K562 (cell line): ENCODE results near the gene USP48. TPM values are rescaled to one million over a fixed set of nuclear protein-coding genes. Genes with fewer than 3 reads are reported as not detected.

Source experiments
- ASH1L ChIP-seq: fragments of 450-650 bp; IDR thresholded peaks from 2 replicates; pipeline ENCODE4 v1.6.1; 2018; ENCODE audit warnings: borderline replicate concordance, mild to moderate bottlenecking, low read depth; ENCODE audit not compliant: partially characterized antibody
- BCL6 ChIP-seq: fragments of 250-450 bp; sonication (Bioruptor Pico); IDR thresholded peaks from 2 replicates; pipeline ENCODE4 v1.4.0; 2020
- CBX2 ChIP-seq: fragments of 200-600 bp; sonication (generic); IDR thresholded peaks from one replicate; pipeline ENCODE4 v1.6.1; 2012; ENCODE audit warnings: mild to moderate bottlenecking, low read length, inconsistent platforms; ENCODE audit not compliant: insufficient read depth, poor library complexity, severe bottlenecking
- CEBPG ChIP-seq, 3 experiments: fragments of 200-800 bp in 1 of 3; sonication (Bioruptor generic) in 1 of 3; sonication (generic) in 1 of 3; formaldehyde crosslinking in 1 of 3; IDR thresholded peaks in 2 of 3; conservative IDR thresholded peaks in 1 of 3; 2 replicates each; pipeline versions ENCODE4 v1.6.1 to v1.8.0; 2016 to 2022; ENCODE audit warnings: missing compliant biosample characterization in 2 of 3, missing genetic modification characterization in 2 of 3, mild to moderate bottlenecking in 1 of 3, missing genetic modification reagents in 1 of 3
- CHD2 ChIP-seq: IDR thresholded peaks from 2 replicates; pipeline ENCODE4 v1.6.1; 2011; ENCODE audit warnings: low read depth, low read length
- EWSR1 ChIP-seq: fragments of 450-650 bp; IDR thresholded peaks from 2 replicates; pipeline ENCODE4 v1.6.1; 2018; ENCODE audit warnings: borderline replicate concordance, mild to moderate bottlenecking, low read depth, moderate library complexity; ENCODE audit not compliant: partially characterized antibody
- GABPA ChIP-seq: fragments of 200-800 bp; sonication (Bioruptor generic); conservative IDR thresholded peaks from 2 replicates; pipeline ENCODE4 v1.6.1; 2016; ENCODE audit warnings: low read depth, missing genetic modification characterization, missing compliant biosample characterization
- HMBOX1 ChIP-seq: sonication (generic); IDR thresholded peaks from 2 replicates; pipeline ENCODE4 v1.6.1; 2016
- LARP7 ChIP-seq: fragments of 450-650 bp; IDR thresholded peaks from 2 replicates; pipeline ENCODE4 v1.6.1; 2016
- NFE2L1 ChIP-seq: fragments of 450-650 bp; IDR thresholded peaks from 2 replicates; pipeline ENCODE4 v1.6.1; 2016; ENCODE audit warnings: missing genetic modification characterization, low read depth, mild to moderate bottlenecking, missing compliant biosample characterization, moderate library complexity, borderline replicate concordance
- RBM39 ChIP-seq: fragments of 200-400 bp; formaldehyde crosslinking; optimal IDR thresholded peaks from 2 replicates; pipeline ENCODE3; 2018; ENCODE audit warnings: low read depth, low read length
- SIX5 ChIP-seq, 2 experiments: IDR thresholded peaks; 2 replicates each; pipeline ENCODE4 v1.6.1; 2011; ENCODE audit warnings: low read length in 2 of 2, borderline replicate concordance in 1 of 2, low read depth in 1 of 2, mild to moderate bottlenecking in 1 of 2, moderate library complexity in 1 of 2; ENCODE audit not compliant: insufficient read depth in 1 of 2
- SMARCA5 ChIP-seq: fragments of 450-650 bp; IDR thresholded peaks from 2 replicates; pipeline ENCODE4 v1.6.1; 2016
- SNIP1 ChIP-seq: fragments of 450-650 bp; IDR thresholded peaks from 2 replicates; pipeline ENCODE4 v1.7.1; 2017; ENCODE audit warnings: low read depth, mild to moderate bottlenecking
- SP1 ChIP-seq: sonication (generic); formaldehyde crosslinking; IDR thresholded peaks from 2 replicates; pipeline ENCODE4 v1.8.1; 2022; ENCODE audit warnings: mild to moderate bottlenecking, missing genetic modification reagents
- TAF1 ChIP-seq: IDR thresholded peaks from 2 replicates; pipeline ENCODE4 v1.6.1; 2011; ENCODE audit warnings: mild to moderate bottlenecking, low read length, moderate library complexity; ENCODE audit not compliant: insufficient read depth, control insufficient read depth, severe bottlenecking; ENCODE audit errors: extremely low read depth
- ZFP36 ChIP-seq: fragments of 150-350 bp; IDR thresholded peaks from 2 replicates; pipeline ENCODE4 v1.6.1; 2018; ENCODE audit warnings: low read length, low read depth; ENCODE audit not compliant: partially characterized antibody
- ZNF384 ChIP-seq: IDR thresholded peaks from 2 replicates; pipeline ENCODE4 v1.6.1; 2012; ENCODE audit warnings: low read depth, low read length, improper control_type of control experiment
- polyA plus RNA-seq, 8 experiments: library from polyadenylated mRNA; depleted of rRNA in 4 of 8; stranded (reverse) in 5 of 8; unstranded in 3 of 8; fragments of >200 nt; fragmentation: Nextera tagmentation in 2 of 8; fragmentation: Illumina TruSeq in 1 of 8; extraction: Ambion mirVana in 2 of 8; extraction: Trizol in 1 of 8; gene quantifications; 2 replicates each; pipeline versions ENCODE4 v1.2.1 to v1.2.3, GENCODE V29; 2011 to 2014; ENCODE audit warnings: inconsistent platforms in 1 of 8, missing spikeins in 1 of 8
- total RNA-seq, 7 experiments: library from RNA; depleted of rRNA in 6 of 7; stranded (reverse); fragments of >200 nt in 6 of 7; fragmentation: Illumina TruSeq in 2 of 7; extraction: Trizol in 2 of 7; gene quantifications; 2 replicates each; pipeline versions ENCODE4 v1.2.1 to v1.2.3, GENCODE V29; 2011 to 2021; ENCODE audit warnings: low replicate concordance in 1 of 7
- TF ChIP-seq, protein P1 (sequence below): IDR thresholded peaks from 3 replicates; pipeline ENCODE4 v1.6.1; 2011; ENCODE audit warnings: borderline replicate concordance, mild to moderate bottlenecking; ENCODE audit not compliant: insufficient read length, insufficient read depth
- TF ChIP-seq, protein P2 (sequence below): fragments of 450-650 bp; IDR thresholded peaks from 2 replicates; pipeline ENCODE4 v1.6.1; 2016; ENCODE audit warnings: antibody characterized with exemption
- TF ChIP-seq, protein P3 (sequence below): fragments of 250-450 bp; sonication (Bioruptor Pico); IDR thresholded peaks from 2 replicates; pipeline ENCODE4 v1.8.0; 2021; ENCODE audit warnings: moderate library complexity, mild to moderate bottlenecking, inconsistent platforms
- TF ChIP-seq, protein P4 (sequence below): fragments of 450-650 bp; formaldehyde crosslinking; IDR thresholded peaks from 2 replicates; pipeline ENCODE4 v1.4.0; 2022; ENCODE audit warnings: missing genetic modification characterization

USP48 gene
- total and polyA plus RNA-seq, 9 of the 15 experiments (the other 6 are each of a cell fraction or from before 2014, with no cell fraction given) = 23.3 to 123 (median 106) TPM

DNA sequence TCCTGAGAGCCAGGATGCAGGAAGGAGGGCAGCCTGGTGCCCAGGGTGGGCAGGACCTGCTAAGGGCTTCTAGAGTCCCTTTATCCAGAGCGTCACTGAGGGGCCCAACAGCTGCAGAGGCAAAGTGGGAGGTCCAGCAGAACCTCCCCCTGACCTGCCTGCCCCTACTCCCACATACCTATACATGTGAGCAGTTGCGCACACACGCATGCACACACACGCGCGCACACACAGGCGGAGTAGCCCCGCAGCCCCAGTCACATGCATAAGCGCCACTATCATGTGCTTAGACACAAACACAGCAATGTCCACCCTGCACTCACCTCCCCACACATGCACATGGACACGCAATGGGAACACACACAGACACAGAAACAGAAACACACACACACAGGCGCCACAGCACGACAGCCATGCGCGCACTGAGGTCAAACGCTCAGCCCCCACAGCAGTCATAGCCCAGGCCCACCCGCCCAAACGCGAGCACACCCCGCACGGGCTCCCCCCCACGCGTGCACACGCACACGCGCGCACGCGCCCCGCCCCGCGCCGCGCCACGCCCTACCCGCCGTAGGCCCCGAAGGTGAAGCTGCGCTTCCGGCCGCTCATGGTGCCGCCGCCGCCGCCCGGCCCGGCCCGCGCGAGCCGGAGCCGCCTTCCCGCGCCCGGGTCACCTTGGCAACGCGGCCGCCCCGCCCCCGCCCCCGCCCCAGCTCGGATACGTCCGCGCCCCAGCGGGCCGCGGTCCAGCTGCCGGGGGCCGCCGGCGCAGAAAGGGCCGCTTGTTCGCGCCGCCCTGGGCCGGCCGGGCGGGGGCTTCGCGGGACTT, 131.5 kb downstream of the USP48 start (continued):
- TF ChIP-seq ZNF384 (no peak), GABPA (tag) (peak; percentile 62), TAF1 (no peak), LARP7 (no peak; the same call in 1 of the 2 replicates), SNIP1 (no peak), ASH1L (no peak), SIX5 (IDR thresholded peaks at IDR 0.05; ENCODE audit: borderline replicate concordance in 1 of 2, insufficient read depth in 1 of 2, low read depth in 1 of 2, low read length in 2 of 2) (no peak), HMBOX1 (no peak), SMARCA5 (0 out of 2 replicates have a peak, but pooled peaks have one; percentile 52), CHD2 (no peak), SP1 (no peak), NFE2L1 (no peak), EWSR1 (no peak), CBX2 (no peak), CEBPG (CRISPR knock-in tag; IDR thresholded peaks at IDR 0.05) (no peak), CEBPG (tag; conservative IDR thresholded peaks at IDR 0.05 in 1 of 2, IDR thresholded peaks at IDR 0.05 in 1 of 2) (no peak), ZFP36 (no peak), BCL6 (CRISPR knock-in tag) (no peak), RBM39 (no peak)
- TF ChIP-seq, protein P1, sequence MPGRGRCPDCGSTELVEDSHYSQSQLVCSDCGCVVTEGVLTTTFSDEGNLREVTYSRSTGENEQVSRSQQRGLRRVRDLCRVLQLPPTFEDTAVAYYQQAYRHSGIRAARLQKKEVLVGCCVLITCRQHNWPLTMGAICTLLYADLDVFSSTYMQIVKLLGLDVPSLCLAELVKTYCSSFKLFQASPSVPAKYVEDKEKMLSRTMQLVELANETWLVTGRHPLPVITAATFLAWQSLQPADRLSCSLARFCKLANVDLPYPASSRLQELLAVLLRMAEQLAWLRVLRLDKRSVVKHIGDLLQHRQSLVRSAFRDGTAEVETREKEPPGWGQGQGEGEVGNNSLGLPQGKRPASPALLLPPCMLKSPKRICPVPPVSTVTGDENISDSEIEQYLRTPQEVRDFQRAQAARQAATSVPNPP = no peak
- TF ChIP-seq, protein P2, sequence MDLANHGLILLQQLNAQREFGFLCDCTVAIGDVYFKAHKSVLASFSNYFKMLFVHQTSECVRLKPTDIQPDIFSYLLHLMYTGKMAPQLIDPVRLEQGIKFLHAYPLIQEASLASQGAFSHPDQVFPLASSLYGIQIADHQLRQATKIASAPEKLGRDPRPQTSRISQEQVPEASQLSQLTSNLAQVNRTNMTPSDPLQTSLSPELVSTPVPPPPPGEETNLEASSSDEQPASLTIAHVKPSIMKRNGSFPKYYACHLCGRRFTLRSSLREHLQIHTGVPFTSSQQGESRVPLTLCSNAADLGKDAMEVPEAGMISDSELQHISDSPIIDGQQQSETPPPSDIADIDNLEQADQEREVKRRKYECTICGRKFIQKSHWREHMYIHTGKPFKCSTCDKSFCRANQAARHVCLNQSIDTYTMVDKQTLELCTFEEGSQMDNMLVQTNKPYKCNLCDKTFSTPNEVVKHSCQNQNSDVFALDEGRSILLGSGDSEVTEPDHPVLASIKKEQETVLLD = peak; percentile 68; the same call in 1 of the 2 replicates
- TF ChIP-seq, protein P3, sequence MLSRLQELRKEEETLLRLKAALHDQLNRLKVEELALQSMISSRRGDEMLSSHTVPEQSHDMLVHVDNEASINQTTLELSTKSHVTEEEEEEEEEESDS (CRISPR knock-in tag) = no peak
- TF ChIP-seq, protein P4, sequence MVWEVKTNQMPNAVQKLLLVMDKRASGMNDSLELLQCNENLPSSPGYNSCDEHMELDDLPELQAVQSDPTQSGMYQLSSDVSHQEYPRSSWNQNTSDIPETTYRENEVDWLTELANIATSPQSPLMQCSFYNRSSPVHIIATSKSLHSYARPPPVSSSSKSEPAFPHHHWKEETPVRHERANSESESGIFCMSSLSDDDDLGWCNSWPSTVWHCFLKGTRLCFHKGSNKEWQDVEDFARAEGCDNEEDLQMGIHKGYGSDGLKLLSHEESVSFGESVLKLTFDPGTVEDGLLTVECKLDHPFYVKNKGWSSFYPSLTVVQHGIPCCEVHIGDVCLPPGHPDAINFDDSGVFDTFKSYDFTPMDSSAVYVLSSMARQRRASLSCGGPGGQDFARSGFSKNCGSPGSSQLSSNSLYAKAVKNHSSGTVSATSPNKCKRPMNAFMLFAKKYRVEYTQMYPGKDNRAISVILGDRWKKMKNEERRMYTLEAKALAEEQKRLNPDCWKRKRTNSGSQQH (CRISPR knock-in tag) = peak; percentile 70; the same call in 1 of the 2 replicates
